Putamen (tissue), 1 donor: ENCODE results near the gene BTN2A1.
"Not testable (repeated sequence)": the region's sequence is repeated elsewhere in the genome, so short reads cannot be mapped to it uniquely, and the experiment has no call there.

ENCODE experiments used
- DNase-seq: peaks from one replicate; pipeline ENCODE4 v3.0.0-alpha.2; 2016; ENCODE audit warnings: low spot score

Gene BTN2A1

DNA sequence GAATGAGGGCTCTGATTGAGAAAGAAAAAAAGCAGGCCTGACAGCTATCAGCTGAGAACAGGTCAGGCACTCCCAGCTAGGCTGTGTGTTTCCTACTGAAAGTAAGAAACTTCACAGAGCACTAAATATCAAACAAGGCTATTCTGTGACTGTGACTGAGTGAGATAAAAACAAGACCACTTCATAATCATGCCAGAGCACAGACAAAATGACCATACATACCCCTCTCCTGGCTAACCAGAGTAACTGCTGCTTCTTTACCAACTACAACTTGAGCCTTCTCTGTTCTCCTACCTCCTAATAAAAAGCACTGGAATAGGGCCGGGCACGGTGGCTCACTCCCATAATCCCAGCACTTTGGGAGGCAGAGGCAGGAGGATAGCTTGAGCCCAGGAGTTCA is 35.5 kb downstream of the BTN2A1 start:
- DNase-seq, result no peak

GRCh38 chr6:26494117-26494516 is 36.4 kb downstream of the BTN2A1 start:
- DNase-seq, result no peak

DNA sequence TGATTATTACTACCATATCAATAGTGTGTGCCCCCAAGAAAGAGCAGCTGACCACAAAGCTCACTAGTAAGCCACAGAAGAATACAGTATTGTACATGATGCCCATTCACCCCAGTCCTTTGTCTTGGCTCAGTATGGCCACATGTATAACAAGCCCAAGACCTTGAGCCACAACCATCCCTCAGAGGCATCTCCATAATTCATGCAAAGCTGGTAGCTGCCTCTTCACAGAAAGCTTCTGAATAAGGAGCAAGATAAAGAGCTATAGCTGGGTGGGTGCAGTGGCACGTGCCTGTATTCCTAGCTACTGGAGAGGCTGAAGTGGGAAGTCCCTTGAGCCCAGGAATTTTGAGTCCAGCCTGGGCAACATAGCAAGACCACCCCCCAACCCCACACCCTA is 37.5 kb downstream of the BTN2A1 start:
- no peak for DNase-seq

GRCh38 chr6:26497610-26498009 is 39.9 kb downstream of the BTN2A1 start:
- no peak for DNase-seq

DNA sequence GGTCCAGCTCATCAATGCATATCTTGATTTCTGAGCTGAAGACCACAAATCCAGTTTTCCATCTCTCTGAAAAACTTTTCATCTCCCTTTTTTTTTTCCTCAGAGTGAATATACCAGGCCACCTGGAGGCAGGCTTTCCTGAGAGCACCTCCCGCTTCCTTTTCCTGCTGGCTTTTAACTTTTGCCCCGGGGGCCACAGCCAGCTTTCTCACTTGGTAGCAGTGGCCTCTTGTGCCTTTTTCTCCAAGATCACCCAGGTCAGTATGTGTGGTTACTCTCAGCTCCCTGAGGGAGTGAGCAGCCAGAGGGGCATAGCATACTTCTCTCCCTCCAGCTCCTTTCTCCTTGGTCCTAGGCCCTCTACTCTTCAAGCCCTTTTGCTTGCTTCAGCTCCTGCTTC is 42.3 kb downstream of the BTN2A1 start, which contains the start of gene BTN1A1:
Gene BTN1A1, plus strand, starts transcription at position 202 of the 400 bp plus-strand sequence. CDS start 984 bp downstream, outside the sequence.
- no peak for DNase-seq

DNA sequence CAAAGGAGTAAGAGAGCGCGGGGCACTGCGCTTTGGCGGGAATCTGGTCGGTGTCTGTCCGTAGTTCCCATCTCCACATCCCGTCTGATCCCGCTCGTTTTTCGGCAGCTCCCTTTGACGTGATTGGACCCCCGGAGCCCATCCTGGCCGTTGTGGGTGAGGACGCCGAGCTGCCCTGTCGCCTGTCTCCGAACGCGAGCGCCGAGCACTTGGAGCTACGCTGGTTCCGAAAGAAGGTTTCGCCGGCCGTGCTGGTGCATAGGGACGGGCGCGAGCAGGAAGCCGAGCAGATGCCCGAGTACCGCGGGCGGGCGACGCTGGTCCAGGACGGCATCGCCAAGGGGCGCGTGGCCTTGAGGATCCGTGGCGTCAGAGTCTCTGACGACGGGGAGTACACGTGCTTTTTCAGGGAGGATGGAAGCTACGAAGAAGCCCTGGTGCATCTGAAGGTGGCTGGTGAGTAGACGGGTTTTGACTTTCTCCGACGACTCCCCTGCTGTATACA is 43.8 kb downstream of the BTN2A1 start:
- DNase-seq, result no peak

GRCh38 chr6:26502165-26502564 is 44.4 kb downstream of the BTN2A1 start:
- DNase-seq, result no peak

DNA sequence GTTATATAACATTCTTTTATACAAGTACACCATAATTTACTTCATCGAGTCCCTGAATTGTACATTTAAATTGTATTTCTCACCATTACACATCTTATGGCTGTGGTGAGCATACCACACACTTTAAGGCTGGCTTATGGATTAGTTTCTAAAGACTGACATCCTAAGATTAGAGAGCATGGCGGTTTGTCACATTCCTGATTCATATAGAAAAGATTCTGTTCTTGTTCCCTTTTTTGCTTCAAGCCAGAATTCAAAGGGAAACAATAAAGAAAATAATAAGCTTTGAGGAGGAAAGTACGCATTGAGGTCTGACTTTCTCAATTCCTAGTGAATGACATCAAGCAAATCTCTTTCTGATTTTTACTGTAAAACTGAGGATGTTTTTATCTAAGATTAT is 44.9 kb downstream of the BTN2A1 start:
- no peak for DNase-seq

DNA sequence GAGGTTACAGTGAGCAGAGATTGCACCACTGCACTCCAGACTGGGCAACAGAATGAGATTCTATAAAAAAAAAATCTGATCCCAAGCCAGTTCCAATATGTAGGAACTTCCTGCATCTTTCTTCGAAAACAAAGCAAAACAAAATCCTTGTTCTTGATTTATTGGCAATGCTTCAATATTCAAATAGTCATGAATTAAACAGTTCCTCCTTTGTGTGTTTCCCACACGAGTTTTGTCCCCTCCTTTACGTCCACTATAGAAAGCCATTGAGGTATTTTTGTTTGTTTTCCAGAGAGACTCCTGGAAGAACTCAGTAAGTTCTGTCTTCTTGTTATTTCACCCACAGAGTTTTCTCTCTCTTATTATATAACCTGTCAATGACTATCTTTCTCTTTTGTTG is 49.9 kb downstream of the BTN2A1 start:
- DNase-seq, result no peak

GRCh38 chr6:26511033-26511432 is 53.3 kb downstream of the BTN2A1 start:
- not testable (repeated sequence) for DNase-seq

GRCh38 chr6:26514984-26515383 is 57.2 kb downstream of the BTN2A1 start:
- DNase-seq, result no peak

- no peak for DNase-seq
These were observed 59.0 kb downstream of the BTN2A1 start for GRCh38 chr6:26516481-26517427.
